22Rv1 (cell line): ENCODE results near the gene PDZK1.
"Not testable (repeated sequence)": the region's sequence is repeated elsewhere in the genome, so short reads cannot be mapped to it uniquely, and the experiment has no call there.

Experiments
- H3K27ac ChIP-seq: fragments of 450-650 bp; 2 replicates; pipeline ENCODE4 v1.5.1; 2017
- ZFX ChIP-seq: fragments of 450-650 bp; IDR thresholded peaks from 2 replicates; pipeline ENCODE4 v1.6.1; 2017; ENCODE audit warnings: antibody characterized with exemption, borderline replicate concordance
- TF ChIP-seq, protein P1 (sequence below): fragments of 450-650 bp; IDR thresholded peaks from 2 replicates; pipeline ENCODE4 v1.5.1; 2017; ENCODE audit warnings: mild to moderate bottlenecking

PDZK1 gene

GRCh38 chr1:145695821-145696629 is 11.1 kb downstream of the PDZK1 start:
- no peak overlapping the region for H3K27ac ChIP-seq
- no peak for TF ChIP-seq ZFX
- TF ChIP-seq, protein P1, sequence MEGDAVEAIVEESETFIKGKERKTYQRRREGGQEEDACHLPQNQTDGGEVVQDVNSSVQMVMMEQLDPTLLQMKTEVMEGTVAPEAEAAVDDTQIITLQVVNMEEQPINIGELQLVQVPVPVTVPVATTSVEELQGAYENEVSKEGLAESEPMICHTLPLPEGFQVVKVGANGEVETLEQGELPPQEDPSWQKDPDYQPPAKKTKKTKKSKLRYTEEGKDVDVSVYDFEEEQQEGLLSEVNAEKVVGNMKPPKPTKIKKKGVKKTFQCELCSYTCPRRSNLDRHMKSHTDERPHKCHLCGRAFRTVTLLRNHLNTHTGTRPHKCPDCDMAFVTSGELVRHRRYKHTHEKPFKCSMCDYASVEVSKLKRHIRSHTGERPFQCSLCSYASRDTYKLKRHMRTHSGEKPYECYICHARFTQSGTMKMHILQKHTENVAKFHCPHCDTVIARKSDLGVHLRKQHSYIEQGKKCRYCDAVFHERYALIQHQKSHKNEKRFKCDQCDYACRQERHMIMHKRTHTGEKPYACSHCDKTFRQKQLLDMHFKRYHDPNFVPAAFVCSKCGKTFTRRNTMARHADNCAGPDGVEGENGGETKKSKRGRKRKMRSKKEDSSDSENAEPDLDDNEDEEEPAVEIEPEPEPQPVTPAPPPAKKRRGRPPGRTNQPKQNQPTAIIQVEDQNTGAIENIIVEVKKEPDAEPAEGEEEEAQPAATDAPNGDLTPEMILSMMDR: no peak

DNA sequence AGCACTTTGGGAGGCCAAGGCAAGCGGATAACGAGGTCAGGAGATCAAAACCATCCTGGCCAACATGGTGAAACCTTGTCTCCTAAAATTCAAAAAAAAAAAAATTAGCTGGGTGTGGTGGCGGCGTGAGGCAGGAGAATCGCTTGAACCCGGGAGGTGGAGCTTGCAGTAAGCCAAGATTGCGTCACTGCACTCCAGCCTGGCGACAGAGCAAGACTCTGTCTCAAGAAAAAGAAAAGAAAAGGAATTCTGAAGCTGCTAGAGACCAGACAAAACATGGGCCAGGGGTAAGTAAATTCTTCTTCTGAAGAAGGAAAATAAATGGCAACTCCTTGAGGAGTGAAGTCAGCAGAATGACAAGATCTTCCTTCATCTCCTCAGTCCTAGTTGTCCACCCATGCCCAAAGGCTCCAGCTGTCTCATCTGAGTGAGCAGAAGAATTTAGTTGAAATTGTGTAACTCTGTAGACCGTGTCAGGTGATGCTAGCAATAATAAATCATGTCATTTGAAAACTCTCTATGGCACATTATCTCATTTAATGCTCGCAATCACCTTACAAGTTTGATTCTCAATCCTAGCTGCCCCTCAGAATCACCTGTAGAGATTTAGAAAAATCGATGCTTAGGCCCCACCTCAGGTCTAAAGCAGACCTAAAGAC is 14.3 kb downstream of the PDZK1 start:
- no peak for TF ChIP-seq ZFX
- TF ChIP-seq, protein P1: no peak

GRCh38 chr1:145690587-145691558 is 16.3 kb downstream of the PDZK1 start:
- TF ChIP-seq, protein P1: no peak
- TF ChIP-seq ZFX: no peak
- H3K27ac ChIP-seq: no peak overlapping the region

More for the DNA sequence above, 14.3 kb downstream of the PDZK1 start:
- H3K27ac ChIP-seq: no peak overlapping the region

- no peak overlapping the region for H3K27ac ChIP-seq
- TF ChIP-seq, protein P1: no peak
These were observed 17.2 kb downstream of the PDZK1 start for GRCh38 chr1:145689922-145690321.

DNA sequence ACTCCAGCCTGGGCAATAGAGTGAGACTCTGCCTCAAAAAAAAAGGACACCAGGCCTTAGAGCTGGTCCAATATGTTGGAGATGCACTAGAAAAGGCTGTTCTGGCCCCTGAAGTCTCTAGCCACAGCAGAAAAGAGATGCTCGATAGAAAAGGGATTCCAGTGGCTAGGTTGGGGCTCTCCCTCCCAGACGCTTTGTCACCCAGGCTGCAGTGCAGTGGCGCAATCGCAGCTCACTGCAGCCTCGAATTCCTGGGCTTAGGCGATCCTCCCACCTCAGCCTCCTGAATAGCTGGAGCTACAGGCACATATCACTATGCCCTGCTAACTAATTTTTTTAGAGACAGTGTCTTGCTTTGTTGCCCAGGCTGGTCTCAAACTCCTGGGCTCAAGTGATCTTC is 18.2 kb downstream of the PDZK1 start:
- H3K27ac ChIP-seq: no peak overlapping the region
- TF ChIP-seq, protein P1: no peak
- no peak for TF ChIP-seq ZFX

GRCh38 chr1:145688328-145688727 is 18.8 kb downstream of the PDZK1 start:
- H3K27ac ChIP-seq: no peak overlapping the region
- no peak for TF ChIP-seq ZFX
- TF ChIP-seq, protein P1: no peak

DNA sequence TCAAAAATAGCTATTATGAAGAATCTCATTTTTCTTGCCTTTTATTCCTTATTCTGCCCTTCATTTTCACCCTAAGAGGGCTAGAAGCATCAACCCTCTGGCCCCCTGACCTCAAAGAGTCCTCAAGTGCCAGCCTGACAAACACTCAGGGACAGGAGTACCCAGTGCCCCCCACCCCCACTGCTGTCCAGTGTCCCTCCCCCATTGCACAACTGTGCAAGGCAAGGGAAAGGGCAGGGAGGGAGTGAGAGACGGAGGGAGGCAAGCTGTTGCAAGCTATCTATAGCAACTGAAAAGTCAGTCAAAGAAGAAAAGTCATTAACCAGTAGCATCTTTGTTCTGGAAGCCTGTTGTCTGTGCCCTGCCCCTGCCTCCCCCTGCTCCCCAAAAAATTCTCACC is 21.1 kb downstream of the PDZK1 start:
- not testable (repeated sequence) for H3K27ac ChIP-seq

- not testable (repeated sequence) for H3K27ac ChIP-seq
These were observed 22.3 kb downstream of the PDZK1 start for GRCh38 chr1:145684858-145685257.

GRCh38 chr1:145673217-145673616 is 34.0 kb downstream of the PDZK1 start:
- not testable (repeated sequence) for H3K27ac ChIP-seq

GRCh38 chr1:145670995-145671745 is 36.0 kb downstream of the PDZK1 start:
- H3K27ac ChIP-seq: not testable (repeated sequence)

DNA sequence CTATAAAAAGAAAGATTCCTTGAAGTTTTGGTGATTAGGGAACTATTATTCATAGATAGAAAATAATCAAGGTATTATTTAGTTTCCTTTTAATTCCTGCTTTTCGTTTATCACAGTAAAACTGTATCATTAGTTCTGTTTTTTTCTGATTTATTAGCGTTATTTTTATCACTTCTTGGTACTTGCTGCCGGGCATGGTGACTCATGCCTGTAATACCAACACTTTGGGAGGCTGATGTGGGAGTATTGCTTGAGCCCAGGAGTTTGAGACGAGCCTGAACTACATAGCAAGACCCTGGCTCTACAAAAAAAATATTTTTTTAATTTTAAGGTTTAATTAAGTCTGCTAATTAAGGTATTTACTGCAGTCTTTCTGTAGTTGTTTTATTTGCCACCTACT is 42.2 kb downstream of the PDZK1 start:
- H3K27ac ChIP-seq: not testable (repeated sequence)
